Measurements from ENCODE around the gene UBR4.

DNA sequence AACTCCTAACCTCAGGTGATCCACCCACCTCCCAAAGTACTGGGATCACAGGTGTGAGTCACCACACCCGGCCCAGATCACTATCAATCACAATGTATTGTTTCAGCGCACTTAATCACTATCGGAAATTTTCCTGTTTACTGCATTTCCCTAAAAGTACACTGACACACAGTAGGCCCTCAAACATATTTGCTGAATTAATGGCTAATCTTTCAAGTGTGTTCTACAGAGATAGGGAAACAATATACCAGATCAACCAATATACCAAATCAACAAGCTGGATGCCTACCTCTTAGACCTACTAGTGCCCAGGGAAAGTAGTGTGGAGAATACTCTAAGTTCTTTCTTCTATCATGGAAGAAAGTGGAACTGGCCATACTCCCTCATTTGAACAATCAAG is 17.1 kb downstream of the UBR4 start:
- TF ChIP-seq POLR2A (IDR thresholded peaks at IDR 0.05): no peak
- TF ChIP-seq, protein P1, sequence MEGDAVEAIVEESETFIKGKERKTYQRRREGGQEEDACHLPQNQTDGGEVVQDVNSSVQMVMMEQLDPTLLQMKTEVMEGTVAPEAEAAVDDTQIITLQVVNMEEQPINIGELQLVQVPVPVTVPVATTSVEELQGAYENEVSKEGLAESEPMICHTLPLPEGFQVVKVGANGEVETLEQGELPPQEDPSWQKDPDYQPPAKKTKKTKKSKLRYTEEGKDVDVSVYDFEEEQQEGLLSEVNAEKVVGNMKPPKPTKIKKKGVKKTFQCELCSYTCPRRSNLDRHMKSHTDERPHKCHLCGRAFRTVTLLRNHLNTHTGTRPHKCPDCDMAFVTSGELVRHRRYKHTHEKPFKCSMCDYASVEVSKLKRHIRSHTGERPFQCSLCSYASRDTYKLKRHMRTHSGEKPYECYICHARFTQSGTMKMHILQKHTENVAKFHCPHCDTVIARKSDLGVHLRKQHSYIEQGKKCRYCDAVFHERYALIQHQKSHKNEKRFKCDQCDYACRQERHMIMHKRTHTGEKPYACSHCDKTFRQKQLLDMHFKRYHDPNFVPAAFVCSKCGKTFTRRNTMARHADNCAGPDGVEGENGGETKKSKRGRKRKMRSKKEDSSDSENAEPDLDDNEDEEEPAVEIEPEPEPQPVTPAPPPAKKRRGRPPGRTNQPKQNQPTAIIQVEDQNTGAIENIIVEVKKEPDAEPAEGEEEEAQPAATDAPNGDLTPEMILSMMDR (IDR thresholded peaks at IDR 0.05): no peak
